ENCODE results near the gene SIPA1. TPM values are rescaled to one million over a fixed set of nuclear protein-coding genes. Genes with fewer than 3 reads are reported as not detected.

The SIPA1 gene
- total RNA-seq, 1 donor, result 15.2 TPM

- no peak for TF ChIP-seq CTCF (IDR thresholded peaks at IDR 0.05; ENCODE audit: extremely low read depth, low read depth, low read length)
- Histone ChIP-seq H3K27me3 (ENCODE audit: insufficient read depth, low read length) (no peaks in the 10 kb centered on the region), H3K36me3 (ENCODE audit: insufficient read depth, low read length) (peaks cover 44% of the 10 kb centered on the region), H2AFZ (ENCODE audit: low read length) (no peak overlapping the region), H3K27ac (ENCODE audit: low read depth, low read length) (no peak overlapping the region), H3K79me2 (ENCODE audit: insufficient read depth, low read length) (peaks cover 9% of the 10 kb centered on the region), H3K4me1 (ENCODE audit: insufficient read depth, low read length) (peaks cover 17% of the 10 kb centered on the region), H4K20me1 (ENCODE audit: insufficient read depth, low read length) (peaks cover 6% of the 10 kb centered on the region), H3K4me3 (ENCODE audit: insufficient read depth, low read length) (no peak overlapping the region), H3K4me2 (ENCODE audit: insufficient read depth, low read length) (no peak overlapping the region), H3K9me3 (ENCODE audit: low read depth, low read length) (no peaks in the 10 kb centered on the region)
- peak; percentile 91 for DNase-seq (ENCODE audit: insufficient read length, low spot score, missing footprints)
Measured at GRCh38 chr11:65590240-65590738, 47.6 kb upstream of the SIPA1 start.

- Histone ChIP-seq H2AFZ (ENCODE audit: low read length) (no peak overlapping the region), H3K79me2 (ENCODE audit: insufficient read depth, low read length) (peaks cover 9% of the 10 kb centered on the region), H3K4me3 (ENCODE audit: insufficient read depth, low read length) (no peak overlapping the region), H3K9me3 (ENCODE audit: low read depth, low read length) (no peaks in the 10 kb centered on the region), H3K4me1 (ENCODE audit: insufficient read depth, low read length) (peaks cover 10% of the 10 kb centered on the region), H3K27ac (ENCODE audit: low read depth, low read length) (no peak overlapping the region), H3K36me3 (ENCODE audit: insufficient read depth, low read length) (peaks cover 32% of the 10 kb centered on the region), H3K27me3 (ENCODE audit: insufficient read depth, low read length) (no peaks in the 10 kb centered on the region), H4K20me1 (ENCODE audit: insufficient read depth, low read length) (peaks cover 6% of the 10 kb centered on the region), H3K4me2 (ENCODE audit: insufficient read depth, low read length) (no peak overlapping the region)
- TF ChIP-seq CTCF (IDR thresholded peaks at IDR 0.05; ENCODE audit: extremely low read depth, low read depth, low read length), result no peak
- DNase-seq (ENCODE audit: insufficient read length, low spot score, missing footprints), result peak; percentile 94
Measured at GRCh38 chr11:65591939-65592857, 45.7 kb upstream of the SIPA1 start.

- DNase-seq (ENCODE audit: insufficient read length, low spot score, missing footprints), result peak; percentile 85
- Histone ChIP-seq H3K4me3 (ENCODE audit: insufficient read depth, low read length) (no peak overlapping the region), H3K9me3 (ENCODE audit: low read depth, low read length) (no peaks in the 10 kb centered on the region), H2AFZ (ENCODE audit: low read length) (no peak overlapping the region), H3K4me2 (ENCODE audit: insufficient read depth, low read length) (no peak overlapping the region), H3K27ac (ENCODE audit: low read depth, low read length) (no peak overlapping the region), H4K20me1 (ENCODE audit: insufficient read depth, low read length) (peaks cover 5% of the 10 kb centered on the region), H3K4me1 (ENCODE audit: insufficient read depth, low read length) (peaks cover 2% of the 10 kb centered on the region), H3K27me3 (ENCODE audit: insufficient read depth, low read length) (no peaks in the 10 kb centered on the region), H3K79me2 (ENCODE audit: insufficient read depth, low read length) (peaks cover 4% of the 10 kb centered on the region), H3K36me3 (ENCODE audit: insufficient read depth, low read length) (peaks cover 32% of the 10 kb centered on the region)
- TF ChIP-seq CTCF (IDR thresholded peaks at IDR 0.05; ENCODE audit: extremely low read depth, low read depth, low read length), result no peak
Measured at GRCh38 chr11:65592858-65593517, 44.9 kb upstream of the SIPA1 start.

Data from osteoblast (primary cell).